H9 (cell line): ENCODE measurements around the gene NCL. TPM values are rescaled to one million over a fixed set of nuclear protein-coding genes. Genes with fewer than 3 reads are reported as not detected.

Experiments used
- DNase-seq: peaks from one replicate; pipeline ENCODE4 v3.0.0-alpha.2; 2017
- H2AFZ ChIP-seq: one replicate; pipeline ENCODE4 v1.6.1; 2013; ENCODE audit warnings: mild to moderate bottlenecking, low read length, control low read depth, moderate library complexity
- H2AK5ac ChIP-seq: 2 replicates; pipeline ENCODE4 v1.6.1; 2013; ENCODE audit warnings: low read length, control low read depth, mixed read lengths; ENCODE audit not compliant: insufficient read length
- H2BK120ac ChIP-seq: one replicate; pipeline ENCODE4 v1.6.1; 2013; ENCODE audit warnings: low read depth, mild to moderate bottlenecking, low read length, control low read depth, inconsistent platforms; ENCODE audit not compliant: poor library complexity, severe bottlenecking
- H2BK12ac ChIP-seq: 2 replicates; pipeline ENCODE4 v1.6.1; 2013; ENCODE audit warnings: low read length, control low read depth, mixed read lengths, low read depth; ENCODE audit not compliant: insufficient read length
- H2BK15ac ChIP-seq: 2 replicates; pipeline ENCODE4 v1.6.1; 2013; ENCODE audit warnings: low read depth, low read length, control low read depth
- H2BK20ac ChIP-seq: one replicate; pipeline ENCODE4 v1.6.1; 2013; ENCODE audit warnings: low read depth, mild to moderate bottlenecking, low read length, control low read depth, inconsistent platforms; ENCODE audit not compliant: poor library complexity, severe bottlenecking
- H2BK5ac ChIP-seq: 2 replicates; pipeline ENCODE4 v1.6.1; 2013; ENCODE audit warnings: low read length, control low read depth, mixed read lengths; ENCODE audit not compliant: insufficient read length
- H3K14ac ChIP-seq: 2 replicates; pipeline ENCODE4 v1.6.1; 2013; ENCODE audit warnings: low read length, control low read depth; ENCODE audit not compliant: insufficient read depth
- H3K18ac ChIP-seq: 2 replicates; pipeline ENCODE4 v1.6.1; 2013; ENCODE audit warnings: low read depth, mild to moderate bottlenecking, mixed read lengths, low read length, control low read depth; ENCODE audit not compliant: insufficient read length
- H3K23ac ChIP-seq: 2 replicates; pipeline ENCODE4 v1.6.1; 2013; ENCODE audit warnings: low read length, control low read depth, mixed read lengths, low read depth; ENCODE audit not compliant: insufficient read length
- H3K23me2 ChIP-seq: 2 replicates; pipeline ENCODE4 v1.6.1; 2013; ENCODE audit warnings: low read depth, mild to moderate bottlenecking, mixed read lengths, low read length, control low read depth; ENCODE audit not compliant: insufficient read length, poor library complexity, severe bottlenecking
- H3K27ac ChIP-seq: 2 replicates; pipeline ENCODE4 v1.5.1; 2013; ENCODE audit warnings: low read length, control low read depth, mixed read lengths, low read depth; ENCODE audit not compliant: insufficient read length
- H3K27me3 ChIP-seq: 2 replicates; pipeline ENCODE4 v1.6.1; 2013; ENCODE audit warnings: low read length, control low read depth, inconsistent platforms; ENCODE audit not compliant: insufficient read depth
- H3K4ac ChIP-seq: 2 replicates; pipeline ENCODE4 v1.6.1; 2013; ENCODE audit warnings: low read depth, mild to moderate bottlenecking, control low read depth, inconsistent platforms, low read length, moderate library complexity
- H3K4me1 ChIP-seq: 2 replicates; pipeline ENCODE4 v1.6.1; 2013; ENCODE audit warnings: low read length, control low read depth, inconsistent platforms; ENCODE audit not compliant: insufficient read depth
- H3K4me2 ChIP-seq: 2 replicates; pipeline ENCODE4 v1.6.1; 2013; ENCODE audit warnings: low read length, control low read depth, mixed read lengths; ENCODE audit not compliant: insufficient read length, insufficient read depth
- H3K56ac ChIP-seq: 2 replicates; pipeline ENCODE4 v1.6.1; 2013; ENCODE audit warnings: low read depth, mild to moderate bottlenecking, mixed read lengths, low read length, control low read depth; ENCODE audit not compliant: insufficient read length
- H3K79me1 ChIP-seq: 2 replicates; pipeline ENCODE4 v1.6.1; 2013; ENCODE audit warnings: low read depth, mild to moderate bottlenecking, moderate library complexity, low read length, control low read depth, inconsistent platforms; ENCODE audit not compliant: insufficient read depth, poor library complexity, severe bottlenecking
- H3K79me2 ChIP-seq: 2 replicates; pipeline ENCODE4 v1.6.1; 2013; ENCODE audit warnings: low read length, control low read depth, inconsistent platforms; ENCODE audit not compliant: insufficient read depth
- H3K9ac ChIP-seq: 2 replicates; pipeline ENCODE4 v1.6.1; 2013; ENCODE audit warnings: low read length, control low read depth, mixed read lengths; ENCODE audit not compliant: insufficient read length; ENCODE audit errors: extremely low read depth
- H3K9me3 ChIP-seq: one replicate; pipeline ENCODE4 v1.6.1; 2013; ENCODE audit warnings: low read depth, low read length, inconsistent platforms; ENCODE audit not compliant: control insufficient read depth
- H3T11ph ChIP-seq: one replicate; pipeline ENCODE4 v1.6.1; 2013; ENCODE audit warnings: mild to moderate bottlenecking, low read length, control low read depth, inconsistent platforms
- H4K20me1 ChIP-seq: one replicate; pipeline ENCODE4 v1.6.1; 2013; ENCODE audit not compliant: control insufficient read depth, insufficient read length, insufficient read depth
- H4K5ac ChIP-seq: 2 replicates; pipeline ENCODE4 v1.6.1; 2013; ENCODE audit warnings: low read depth, mild to moderate bottlenecking, mixed read lengths, low read length, control low read depth; ENCODE audit not compliant: insufficient read length
- H4K8ac ChIP-seq: replicated peaks from 2 replicates; pipeline ENCODE4 v1.6.1; 2013; ENCODE audit warnings: low read length, control low read depth, mixed read lengths, low read depth; ENCODE audit not compliant: insufficient read length
- H4K91ac ChIP-seq: 2 replicates; pipeline ENCODE4 v1.6.1; 2013; ENCODE audit warnings: low read depth, mild to moderate bottlenecking, moderate library complexity, mixed read lengths, low read length, control low read depth; ENCODE audit not compliant: insufficient read length
- H3K27ac Mint-ChIP-seq, 3 experiments: 2 replicates in 2 of 3; 3 replicates in 1 of 3; pipeline ENCODE4 v1.8.0; 2020 to 2021; ENCODE audit warnings: mixed read lengths in 3 of 3, mild to moderate bottlenecking in 1 of 3, moderate library complexity in 1 of 3
- H3K27me3 Mint-ChIP-seq: 2 replicates; pipeline ENCODE4 v1.8.0; 2021; ENCODE audit warnings: low read depth, mild to moderate bottlenecking, moderate library complexity, mixed read lengths
- H3K36me3 Mint-ChIP-seq, 3 experiments: 2 replicates in 2 of 3; 3 replicates in 1 of 3; pipeline ENCODE4 v1.8.0; 2020 to 2021; ENCODE audit warnings: low read depth in 3 of 3, mixed read lengths in 3 of 3; ENCODE audit not compliant: insufficient read depth in 1 of 3
- H3K4me1 Mint-ChIP-seq, 2 experiments: 2 replicates each; pipeline ENCODE4 v1.8.0; 2020; ENCODE audit warnings: mixed read lengths in 2 of 2
- H3K4me3 Mint-ChIP-seq, 2 experiments: 2 replicates in 1 of 2; 3 replicates in 1 of 2; pipeline ENCODE4 v1.8.0; 2020 to 2021; ENCODE audit warnings: mild to moderate bottlenecking in 2 of 2, mixed read lengths in 2 of 2, moderate library complexity in 1 of 2
- H3K9me3 Mint-ChIP-seq, 2 experiments: 2 replicates in 1 of 2; 3 replicates in 1 of 2; pipeline ENCODE4 v1.8.0; 2020; ENCODE audit warnings: mild to moderate bottlenecking in 2 of 2, mixed read lengths in 2 of 2, moderate library complexity in 1 of 2
- CTCF ChIP-seq: fragments of 200-600 bp; sonication (generic); conservative IDR thresholded peaks from 3 replicates; pipeline ENCODE4 v1.8.0; 2021; ENCODE audit warnings: antibody characterized with exemption, mild to moderate bottlenecking
- WGBS: extraction: QIAGEN DNeasy Blood & Tissue Kit; methylation state at CpG from one replicate; pipeline ENCODE4 v1.1.7; 2013; ENCODE audit warnings: missing lambda C conversion rate, low lambda C conversion rate, mixed read lengths; ENCODE audit not compliant: insufficient read length; ENCODE audit errors: extremely low coverage; 5-methylcytosine and 5-hydroxymethylcytosine counted together
- total RNA-seq: library from RNA; stranded (reverse); gene quantifications from 2 replicates; pipeline ENCODE4 v1.2.1, GENCODE V29; 2021

NCL gene
- total RNA-seq, 1 experiment from 2014 or later = 1,269 TPM

- Histone ChIP-seq H2AFZ (no peak overlapping the region), H2BK120ac (no peak overlapping the region), H3T11ph (no peak overlapping the region), H3K18ac (no peak overlapping the region), H2BK5ac (no peak overlapping the region), H3K27ac (no peak overlapping the region), H4K91ac (no peak overlapping the region), H4K5ac (no peak overlapping the region), H3K9ac (no peak overlapping the region), H2BK12ac (no peak overlapping the region), H2AK5ac (no peak overlapping the region), H2BK15ac (no peak overlapping the region), H2BK20ac (no peak overlapping the region), H3K9me3 (no peaks in the 10 kb centered on the region), H3K56ac (no peak overlapping the region), H3K27me3 (no peaks in the 10 kb centered on the region), H3K14ac (no peak overlapping the region), H3K4ac (no peak overlapping the region), H4K20me1 (no peaks in the 10 kb centered on the region), H3K23ac (no peak overlapping the region), H4K8ac (no peak overlapping the region), H3K4me2 (no peak overlapping the region), H3K23me2 (no peaks in the 10 kb centered on the region), H3K79me1 (no peaks in the 10 kb centered on the region), H3K79me2 (no peaks in the 10 kb centered on the region), H3K4me1 (no peaks in the 10 kb centered on the region)
- no CpG with 5 or more reads among the region's 4 CpGs for WGBS
- no peaks in the 10 kb centered on the region; the same call in 1 of the 2 replicates for H3K27me3 Mint-ChIP-seq
- peaks cover 15 to 18% of the 10 kb centered on the region in 2 experiments for H3K4me1 Mint-ChIP-seq
- H3K36me3 Mint-ChIP-seq = peaks cover 18 to 41% (median 23%) of the 10 kb centered on the region in 3 experiments
- no peak for DNase-seq
- H3K9me3 Mint-ChIP-seq = no peaks in the 10 kb centered on the region
- H3K27ac Mint-ChIP-seq = no peak overlapping the region
- H3K4me3 Mint-ChIP-seq = no peak overlapping the region
- TF ChIP-seq CTCF = no peak
Observed at GRCh38 chr2:231449503-231450054, 14.7 kb downstream of the NCL start.
